HL-60 (cell line): ENCODE measurements around the gene TAF5L.

Experiments
- CTCF ChIP-seq: IDR thresholded peaks from one replicate; pipeline ENCODE4 v1.5.1; 2011; ENCODE audit warnings: low read length, control low read depth, inconsistent platforms; ENCODE audit not compliant: insufficient read depth
- GABPA ChIP-seq: IDR thresholded peaks from 2 replicates; pipeline ENCODE4 v1.6.1; 2012; ENCODE audit warnings: low read depth

- no peak for TF ChIP-seq GABPA
- TF ChIP-seq CTCF: no peak
These were observed 5.2 kb upstream of the TAF5L start for GRCh38 chr1:229631148-229631547.
